Psoas muscle (tissue), 8 donors: ENCODE measurements around the gene CDC42SE1. TPM values are rescaled to one million over a fixed set of nuclear protein-coding genes. Genes with fewer than 3 reads are reported as not detected.

ENCODE experiments used
- ATAC-seq, 4 donors: fragments of 200-7000 bp; cut with Tn5 transposase; one replicate each; pipeline ENCODE4 v1.9.1; 2020; ENCODE audit warnings: moderate library complexity in 3 of 4, mild to moderate bottlenecking in 2 of 4
- DNase-seq, 2 donors: peaks; one replicate each; pipeline ENCODE4 v3.0.0-alpha.2; 2020
- H3K27ac ChIP-seq: fragments of 200-600 bp; one replicate; pipeline ENCODE4 v1.8.0; 2022
- H3K27me3 ChIP-seq, 3 donors: fragments of 200-600 bp in 1 of 3; one replicate each; pipeline versions ENCODE4 v1.6.1 to v1.8.0; 2013 to 2022; ENCODE audit warnings: low read length in 2 of 3, mild to moderate bottlenecking in 2 of 3, moderate library complexity in 1 of 3; ENCODE audit not compliant: insufficient read depth in 3 of 3
- H3K36me3 ChIP-seq, 2 donors: fragments of 200-600 bp in 1 of 2; one replicate each; pipeline versions ENCODE4 v1.6.1 to v1.8.0; 2013 to 2022; ENCODE audit warnings: low read depth in 1 of 2, mild to moderate bottlenecking in 1 of 2, moderate library complexity in 1 of 2; ENCODE audit not compliant: insufficient read depth in 1 of 2
- H3K4me1 ChIP-seq: fragments of 200-600 bp; one replicate; pipeline ENCODE4 v1.8.0; 2022
- H3K4me3 ChIP-seq: fragments of 200-600 bp; one replicate; pipeline ENCODE4 v1.8.0; 2022; ENCODE audit warnings: mild to moderate bottlenecking
- H3K9me3 ChIP-seq: fragments of 200-600 bp; one replicate; pipeline ENCODE4 v1.8.0; 2022
- WGBS, 3 donors: extraction: QIAGEN DNeasy Blood & Tissue Kit; methylation state at CpG; one replicate each; pipeline versions ENCODE4 v1.1.6 to v1.1.7; 2013; 5-methylcytosine and 5-hydroxymethylcytosine counted together
- intact Hi-C, 2 donors: fragments of 100-400 bp; cut with DNase I; formaldehyde crosslinking; loops; one replicate each; pipeline versions ENCODE4 v1.11.0 to v1.14.2; 2022
- polyA plus RNA-seq, 3 donors: library from polyadenylated mRNA; stranded (reverse); fragments of 200-250 nt; gene quantifications; one replicate each; pipeline ENCODE4 v1.2.3, GENCODE V29; 2013
- total RNA-seq, 4 donors: library from RNA; stranded (reverse); fragmentation: NEBNext Ultra II Directional in 2 of 4; extraction: Animal tissue kit (Norgen Biotek cat#: 25700) in 2 of 4; gene quantifications; one replicate each; pipeline versions ENCODE4 v1.2.1 to v1.2.4, GENCODE V29; 2021 to 2023
- TF ChIP-seq, protein P1 (sequence below): fragments of 200-600 bp; IDR thresholded peaks from one replicate; pipeline ENCODE4 v1.8.0; 2022; ENCODE audit warnings: antibody characterized with exemption
- donor health status: healthy with polysubstance abuse.
- donor health status: DM: no; HTN: no; CAD: no; lungs with moderate emphysema.
- donor health status: Bipolar disorder and iron deficiency.
- donor health status: healthy.
- donor health status: DM: yes; HTN: yes; CAD: no.
- donor health status: DM: no; HTN: no; CAD: no.
- donor health status: DM: no; HTN: no; CAD: no.
- donor health status: DM: yes; HTN: yes; CAD: no.

The CDC42SE1 gene
- total and polyA plus RNA-seq, 7 donors = 20.1 to 49.8 (median 31.0) TPM

DNA sequence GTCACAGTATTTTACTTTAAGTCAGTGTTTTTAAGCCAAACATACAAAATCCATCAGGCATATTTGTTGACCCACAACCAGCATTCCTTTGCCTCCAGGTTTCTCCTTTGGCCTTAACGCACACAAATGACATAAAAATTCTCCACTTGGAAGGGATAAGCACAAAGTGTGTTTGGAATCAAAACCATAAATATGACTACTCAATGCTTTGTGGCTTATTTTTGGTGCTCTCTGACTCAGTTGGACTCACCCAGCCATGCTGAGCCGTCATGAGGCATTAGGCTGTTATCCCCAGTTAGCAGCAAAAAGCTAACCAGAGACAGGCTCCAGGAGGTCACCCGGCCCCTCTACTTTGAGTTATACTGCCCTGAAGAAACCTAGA lies 50.2 kb downstream of the CDC42SE1 start:
- 38 to 61% (median 44%) methylated on average over 3 of the region's 3 CpGs for WGBS, 3 donors
- Histone ChIP-seq H3K4me3 (peak overlapping the region; percentile 75), H3K27me3 (no peaks in the 10 kb centered on the region), H3K4me1 (peaks cover 43% of the 10 kb centered on the region), H3K36me3 (peaks cover 0 to 16% of the 10 kb centered on the region in 2 donors), H3K27ac (peak overlapping the region; percentile 89), H3K9me3 (no peaks in the 10 kb centered on the region)
- no peak for DNase-seq
- intact Hi-C loops = no loop called here
- no peak for ATAC-seq
- TF ChIP-seq, protein P1, sequence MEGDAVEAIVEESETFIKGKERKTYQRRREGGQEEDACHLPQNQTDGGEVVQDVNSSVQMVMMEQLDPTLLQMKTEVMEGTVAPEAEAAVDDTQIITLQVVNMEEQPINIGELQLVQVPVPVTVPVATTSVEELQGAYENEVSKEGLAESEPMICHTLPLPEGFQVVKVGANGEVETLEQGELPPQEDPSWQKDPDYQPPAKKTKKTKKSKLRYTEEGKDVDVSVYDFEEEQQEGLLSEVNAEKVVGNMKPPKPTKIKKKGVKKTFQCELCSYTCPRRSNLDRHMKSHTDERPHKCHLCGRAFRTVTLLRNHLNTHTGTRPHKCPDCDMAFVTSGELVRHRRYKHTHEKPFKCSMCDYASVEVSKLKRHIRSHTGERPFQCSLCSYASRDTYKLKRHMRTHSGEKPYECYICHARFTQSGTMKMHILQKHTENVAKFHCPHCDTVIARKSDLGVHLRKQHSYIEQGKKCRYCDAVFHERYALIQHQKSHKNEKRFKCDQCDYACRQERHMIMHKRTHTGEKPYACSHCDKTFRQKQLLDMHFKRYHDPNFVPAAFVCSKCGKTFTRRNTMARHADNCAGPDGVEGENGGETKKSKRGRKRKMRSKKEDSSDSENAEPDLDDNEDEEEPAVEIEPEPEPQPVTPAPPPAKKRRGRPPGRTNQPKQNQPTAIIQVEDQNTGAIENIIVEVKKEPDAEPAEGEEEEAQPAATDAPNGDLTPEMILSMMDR = no peak

DNA sequence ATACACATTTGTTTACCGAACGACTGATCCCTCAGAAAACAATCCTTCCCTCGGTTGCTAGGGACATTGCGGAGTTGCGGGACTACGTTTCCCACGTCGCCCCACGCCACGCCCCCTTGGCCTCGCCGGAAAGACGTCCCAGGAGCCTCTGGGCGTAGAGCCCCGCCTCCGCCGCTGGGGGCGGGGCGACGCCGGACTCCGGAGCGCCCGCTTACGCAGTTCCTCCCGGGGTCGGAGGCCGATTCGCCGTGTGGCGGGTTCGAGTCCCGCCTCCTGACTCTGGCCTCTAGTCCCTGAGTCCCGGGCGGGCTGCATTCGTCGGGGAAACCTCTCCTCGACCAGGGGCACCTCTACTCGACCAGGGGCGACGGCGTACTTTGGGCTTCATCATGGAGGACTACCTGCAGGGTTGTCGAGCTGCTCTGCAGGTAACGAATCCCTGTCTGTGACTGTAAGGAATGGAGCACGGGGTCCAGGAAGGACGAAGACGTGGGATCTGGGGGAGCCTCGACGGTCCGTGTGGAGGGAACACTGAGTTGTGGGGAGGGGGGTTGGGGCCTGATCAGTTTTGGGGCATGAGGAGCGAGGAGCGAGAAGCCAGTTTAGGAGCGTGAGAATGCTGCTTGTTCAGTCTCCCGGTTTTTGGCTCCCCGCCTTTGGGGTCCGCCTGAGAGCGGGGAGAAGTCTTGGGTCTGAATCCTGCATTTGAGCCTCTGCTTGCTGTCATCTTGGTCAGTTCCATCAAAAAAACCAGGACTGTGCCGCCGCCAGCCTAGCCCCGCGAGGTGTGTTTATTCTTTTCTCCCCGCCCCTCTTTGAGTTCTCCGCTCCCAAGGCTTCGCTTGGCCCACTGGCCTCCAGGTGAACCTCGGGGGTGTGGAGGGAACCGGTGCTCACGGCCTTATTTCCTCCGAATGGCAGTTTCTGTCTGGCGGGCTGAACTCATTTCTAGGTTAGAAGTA lies 50.9 kb downstream of the CDC42SE1 start, which contains the start of gene PRUNE1:
TSS of gene PRUNE1 (plus strand) at position 206 of the 962 bp plus-strand sequence. CDS start at position 390, 184 bp downstream.
- H3K4me1 ChIP-seq = peaks cover 49% of the 10 kb centered on the region
- TF ChIP-seq, protein P1 = no peak
- H3K9me3 ChIP-seq = no peaks in the 10 kb centered on the region
- no peaks in the 10 kb centered on the region for H3K27me3 ChIP-seq
- peak within 1 kb of the TSS; percentile 75 for H3K4me3 ChIP-seq
- intact Hi-C loops = no loop called here
- WGBS, 3 donors = 1% methylated on average over 64 to 69 of the region's 69 CpGs
- peak within 1 kb of the TSS; percentile 89 for H3K27ac ChIP-seq
- ATAC-seq (peak; percentile 92 to 96 (median 93)), DNase-seq (peak; percentile 97 to 99)
- H3K36me3 ChIP-seq = peaks cover 0 to 10% of the 10 kb centered on the region in 2 donors

DNA sequence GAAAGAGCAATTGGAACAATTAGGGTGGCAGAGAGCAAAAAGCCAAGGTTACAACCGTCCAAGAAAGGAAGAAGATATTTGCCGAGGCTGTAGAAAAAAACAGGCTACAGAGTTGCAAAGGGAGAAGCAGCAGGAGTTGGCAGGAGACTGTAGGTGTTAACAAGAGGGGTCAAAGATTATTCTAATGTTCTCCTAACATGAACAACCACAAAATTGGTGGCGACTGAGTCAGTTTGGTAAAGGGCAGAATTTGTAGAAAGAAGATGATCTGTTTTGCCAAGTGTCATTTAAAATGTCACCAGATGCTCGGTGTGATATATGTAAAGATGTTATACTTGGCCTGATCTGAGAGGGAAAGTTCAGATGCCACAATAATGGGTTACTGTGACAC lies 51.6 kb downstream of the CDC42SE1 start:
- H3K36me3 ChIP-seq = peaks cover 0 to 9% of the 10 kb centered on the region in 2 donors
- H3K4me3 ChIP-seq = peak overlapping the region; percentile 75
- ATAC-seq = no peak
- peaks cover 56% of the 10 kb centered on the region for H3K4me1 ChIP-seq
- intact Hi-C loops = no loop called here
- H3K27me3 ChIP-seq = no peaks in the 10 kb centered on the region
- TF ChIP-seq, protein P1 = no peak
- 5 to 11% (median 10%) methylated on average over 4 of the region's 4 CpGs for WGBS, 3 donors
- H3K9me3 ChIP-seq = no peaks in the 10 kb centered on the region
- no peak for DNase-seq
- H3K27ac ChIP-seq = peak overlapping the region; percentile 89

DNA sequence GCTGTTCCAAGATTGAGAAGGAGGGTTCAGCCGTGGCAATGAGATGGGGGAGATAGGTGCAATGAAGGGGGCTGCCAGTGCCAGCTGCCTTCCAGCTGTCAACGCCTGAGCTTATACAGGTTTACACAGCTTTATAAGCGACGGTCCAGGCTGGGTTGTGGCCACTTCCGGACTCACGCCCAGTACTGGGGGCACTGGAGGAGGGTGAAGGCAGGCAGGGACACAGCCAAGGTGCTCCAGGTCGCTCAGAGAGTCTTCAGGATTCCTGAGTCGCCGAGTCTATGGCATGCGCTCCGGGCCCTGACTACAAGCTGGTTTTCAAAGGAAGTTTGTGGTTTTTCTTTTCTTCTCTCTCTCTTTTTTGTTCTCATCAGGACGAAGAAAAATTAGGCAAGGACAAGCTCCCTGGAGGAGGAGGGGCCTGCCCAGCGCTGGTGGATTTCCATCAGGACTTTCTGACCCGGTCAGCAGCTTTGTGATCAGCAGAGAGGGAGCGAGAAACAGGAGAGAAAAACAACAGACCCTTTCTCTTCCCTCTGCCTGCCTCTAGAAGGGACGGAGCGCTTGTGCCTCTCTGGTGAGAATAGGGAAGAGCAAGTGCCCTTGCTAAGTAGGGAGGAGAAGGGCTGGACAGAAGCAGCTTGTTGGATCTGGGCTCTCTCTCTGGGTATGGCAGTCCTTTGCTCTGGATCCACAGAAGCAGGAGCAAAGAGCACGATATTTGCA lies 52.9 kb downstream of the CDC42SE1 start, which contains the start of gene MINDY1:
TSS of gene MINDY1 (minus strand) at position 576 of the 726 bp plus-strand sequence. CDS start 4,285 bp downstream, outside the sequence.
- ATAC-seq (peak; percentile 70 to 78 (median 74)), DNase-seq (peak; percentile 57 to 78)
- intact Hi-C loops = no loop called here
- 0 to 1% (median 0%) methylated on average over 18 of the region's 18 CpGs for WGBS, 3 donors
- peaks cover 58% of the 10 kb centered on the region for H3K4me1 ChIP-seq
- H3K27me3 ChIP-seq = no peaks in the 10 kb centered on the region
- H3K36me3 ChIP-seq = peaks cover 0 to 23% of the 10 kb centered on the region in 2 donors
- H3K27ac ChIP-seq = peak within 1 kb of the TSS; percentile 89
- H3K9me3 ChIP-seq = no peaks in the 10 kb centered on the region
- H3K4me3 ChIP-seq = peak within 1 kb of the TSS; percentile 75
- TF ChIP-seq, protein P1 = peak; percentile 50
